A549 (cell line): ENCODE data around the gene ZNF543. TPM values are rescaled to one million over a fixed set of nuclear protein-coding genes. Genes with fewer than 3 reads are reported as not detected.

Source experiments
- ATAC-seq, 2 experiments: fragments of 200-7000 bp in 1 of 2; fragments of >200 bp in 1 of 2; cut with Nextera tagmentation in 1 of 2; cut with Tn5 transposase in 1 of 2; 3 replicates each; pipeline versions ENCODE4 v1.8.0 to v1.9.1; 2018 to 2020; ENCODE audit warnings: mild to moderate bottlenecking in 1 of 2, moderate library complexity in 1 of 2
- CTCF ChIA-PET: fragments of 300-600 bp; sonication (Branson Sonifier 250); formaldehyde crosslinking; extraction: SDS; loops from one replicate; lab custom pipeline; 2021; ENCODE audit warnings: antibody characterized with exemption, inconsistent platforms; lab: Yijun Ruan, JAX
- POLR2A ChIA-PET: fragments of 350-600 bp; formaldehyde crosslinking; extraction: SDS; loops from one replicate; lab custom pipeline; 2021; ENCODE audit warnings: antibody characterized with exemption, inconsistent platforms; lab: Yijun Ruan, JAX
- DNase-seq, 2 experiments: peaks; one replicate each; pipeline versions ENCODE4 v3.0.0 to v3.0.0-alpha.2; 2011 to 2016; ENCODE audit warnings: low read depth in 1 of 2, low spot score in 1 of 2
- FAIRE-seq: peaks from 2 replicates; lab custom pipeline; 2011; peaks lifted over from hg19 to GRCh38; lab: Jason Lieb, UNC
- H3K27ac ChIP-seq, 2 experiments: fragments of >200 bp; sonication (Bioruptor Twin); formaldehyde crosslinking; 3 replicates each; pipeline ENCODE4 v1.5.1; 2016 to 2017
- H3K4me1 ChIP-seq: fragments of >200 bp; sonication (Bioruptor Twin); formaldehyde crosslinking; 3 replicates; pipeline ENCODE4 v1.6.1; 2016
- H3K4me2 ChIP-seq: fragments of >200 bp; sonication (Bioruptor Twin); formaldehyde crosslinking; 3 replicates; pipeline ENCODE4 v1.6.1; 2016
- H3K4me3 ChIP-seq: fragments of >200 bp; sonication (Bioruptor Twin); formaldehyde crosslinking; 3 replicates; pipeline ENCODE4 v1.5.1; 2016
- H3K9me3 ChIP-seq: fragments of >200 bp; sonication (Bioruptor Twin); formaldehyde crosslinking; 3 replicates; pipeline ENCODE4 v1.6.1; 2016
- BCL3 ChIP-seq: fragments of >200 bp; sonication (Bioruptor Twin); formaldehyde crosslinking; IDR thresholded peaks from 3 replicates; pipeline ENCODE4 v1.6.1; 2016
- CBX2 ChIP-seq: fragments of 200-600 bp; sonication (generic); IDR thresholded peaks from 2 replicates; pipeline ENCODE4 v1.6.1; 2016; ENCODE audit warnings: low read depth, mild to moderate bottlenecking, borderline replicate concordance
- CBX8 ChIP-seq: fragments of 200-600 bp; sonication (generic); IDR thresholded peaks from 2 replicates; pipeline ENCODE4 v1.6.1; 2016
- CTCF ChIP-seq: fragments of >200 bp; sonication (Bioruptor Twin); formaldehyde crosslinking; IDR thresholded peaks from 3 replicates; pipeline ENCODE4 v1.5.1; 2016
- ELK1 ChIP-seq: fragments of 150-350 bp; IDR thresholded peaks from 2 replicates; pipeline ENCODE4 v1.6.1; 2014; ENCODE audit warnings: low read depth, mild to moderate bottlenecking, low read length
- ESRRA ChIP-seq: fragments of 150-350 bp; IDR thresholded peaks from 2 replicates; pipeline ENCODE4 v1.6.1; 2014; ENCODE audit warnings: mild to moderate bottlenecking, low read length, borderline replicate concordance
- FOSL2 ChIP-seq, 2 experiments: fragments of 450-650 bp in 1 of 2; fragments of >200 bp in 1 of 2; sonication (Bioruptor Twin) in 1 of 2; formaldehyde crosslinking; IDR thresholded peaks; 2 replicates each; pipeline versions ENCODE4 v1.5.0 to v1.6.1; 2016 to 2020; ENCODE audit warnings: mild to moderate bottlenecking in 1 of 2, moderate library complexity in 1 of 2
- HDAC2 ChIP-seq: fragments of 200-600 bp; sonication (generic); IDR thresholded peaks from 2 replicates; pipeline ENCODE4 v1.6.1; 2016
- HOXB13 ChIP-seq: fragments of 250-450 bp; sonication (Bioruptor Pico); IDR thresholded peaks from 2 replicates; pipeline ENCODE4 v1.5.0; 2020; ENCODE audit warnings: low read depth, mild to moderate bottlenecking, moderate library complexity
- JUNB ChIP-seq: fragments of >200 bp; sonication (Bioruptor Twin); formaldehyde crosslinking; IDR thresholded peaks from 2 replicates; pipeline ENCODE4 v1.6.1; 2016
- KDM1A ChIP-seq: fragments of 200-600 bp; sonication (generic); IDR thresholded peaks from 2 replicates; pipeline ENCODE4 v1.6.1; 2016; ENCODE audit warnings: low read depth, mild to moderate bottlenecking
- MAFK ChIP-seq: fragments of 450-650 bp; IDR thresholded peaks from 2 replicates; pipeline ENCODE4 v1.6.1; 2014; ENCODE audit not compliant: partially characterized antibody
- POLR2AphosphoS2 ChIP-seq: conservative IDR thresholded peaks from 2 replicates; pipeline ENCODE4 v1.6.1; 2012; ENCODE audit warnings: low read length, improper control_type of control experiment, inconsistent platforms
- RAD21 ChIP-seq, 2 experiments: fragments of >200 bp in 1 of 2; sonication (Bioruptor Twin) in 1 of 2; formaldehyde crosslinking in 1 of 2; IDR thresholded peaks in 1 of 2; conservative IDR thresholded peaks in 1 of 2; 2 replicates in 1 of 2; 3 replicates in 1 of 2; pipeline ENCODE4 v1.6.1; 2012 to 2018; ENCODE audit warnings: inconsistent platforms in 1 of 2
- RCOR1 ChIP-seq: fragments of 150-350 bp; IDR thresholded peaks from 2 replicates; pipeline ENCODE4 v1.6.1; 2014; ENCODE audit warnings: antibody characterized with exemption, low read length, low read depth
- RFX5 ChIP-seq: fragments of 450-650 bp; IDR thresholded peaks from 2 replicates; pipeline ENCODE4 v1.7.1; 2014; ENCODE audit warnings: antibody characterized with exemption, mild to moderate bottlenecking, moderate library complexity
- SMC3 ChIP-seq: fragments of >200 bp; sonication (Bioruptor Twin); formaldehyde crosslinking; IDR thresholded peaks from 3 replicates; pipeline ENCODE4 v1.6.1; 2018; ENCODE audit warnings: inconsistent platforms
- TP53 ChIP-seq: fragments of 250-450 bp; sonication (Bioruptor Pico); IDR thresholded peaks from 2 replicates; pipeline ENCODE4 v1.5.0; 2021; ENCODE audit warnings: mild to moderate bottlenecking, moderate library complexity
- WGBS: methylation state at CpG from one replicate; pipeline ENCODE4 v1.1.6; 2017; ENCODE audit errors: missing lambda C conversion rate; 5-methylcytosine and 5-hydroxymethylcytosine counted together
- polyA plus RNA-seq, 4 experiments: library from polyadenylated mRNA; depleted of rRNA in 3 of 4; stranded (reverse); fragments of >200 nt; fragmentation: RNase III in 1 of 4; extraction: RNeasy Plus Mini Kit Qiagen cat#74134 plus additional on column Dnase treatment in 1 of 4; gene quantifications; 2 replicates in 3 of 4; 3 replicates in 1 of 4; pipeline ENCODE4 v1.2.3, GENCODE V29; 2011 to 2017
- TF ChIP-seq, protein P1 (sequence below): IDR thresholded peaks from 2 replicates; pipeline ENCODE4 v1.6.1; 2012
- TF ChIP-seq, protein P2 (sequence below): fragments of >200 bp; sonication (Bioruptor Twin); formaldehyde crosslinking; IDR thresholded peaks from 2 replicates; pipeline ENCODE4 v1.6.1; 2016
- TF ChIP-seq, protein P3 (sequence below): fragments of 450-650 bp; IDR thresholded peaks from 2 replicates; pipeline ENCODE4 v1.6.1; 2014; ENCODE audit warnings: antibody characterized with exemption
- TF ChIP-seq, protein P4 (sequence below): fragments of 250-450 bp; sonication (Bioruptor Pico); IDR thresholded peaks from 2 replicates; pipeline ENCODE4 v1.5.0; 2020; ENCODE audit warnings: low read depth, mild to moderate bottlenecking, moderate library complexity

The ZNF543 gene
- polyA plus RNA-seq, 2 of the 4 experiments (the other 2 are of a cell fraction) = 1.5 to 3.9 TPM

- TF ChIP-seq BCL3 (no peak), FOSL2 (IDR thresholded peaks at IDR 0.05) (no peak), FOSL2 (CRISPR knock-in tag; IDR thresholded peaks at IDR 0.05) (no peak)
- TF ChIP-seq, protein P1, sequence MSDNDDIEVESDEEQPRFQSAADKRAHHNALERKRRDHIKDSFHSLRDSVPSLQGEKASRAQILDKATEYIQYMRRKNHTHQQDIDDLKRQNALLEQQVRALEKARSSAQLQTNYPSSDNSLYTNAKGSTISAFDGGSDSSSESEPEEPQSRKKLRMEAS = no peak
Observed at GRCh38 chr19:57302020-57302465, 18.2 kb upstream of the ZNF543 start (continued).

DNA sequence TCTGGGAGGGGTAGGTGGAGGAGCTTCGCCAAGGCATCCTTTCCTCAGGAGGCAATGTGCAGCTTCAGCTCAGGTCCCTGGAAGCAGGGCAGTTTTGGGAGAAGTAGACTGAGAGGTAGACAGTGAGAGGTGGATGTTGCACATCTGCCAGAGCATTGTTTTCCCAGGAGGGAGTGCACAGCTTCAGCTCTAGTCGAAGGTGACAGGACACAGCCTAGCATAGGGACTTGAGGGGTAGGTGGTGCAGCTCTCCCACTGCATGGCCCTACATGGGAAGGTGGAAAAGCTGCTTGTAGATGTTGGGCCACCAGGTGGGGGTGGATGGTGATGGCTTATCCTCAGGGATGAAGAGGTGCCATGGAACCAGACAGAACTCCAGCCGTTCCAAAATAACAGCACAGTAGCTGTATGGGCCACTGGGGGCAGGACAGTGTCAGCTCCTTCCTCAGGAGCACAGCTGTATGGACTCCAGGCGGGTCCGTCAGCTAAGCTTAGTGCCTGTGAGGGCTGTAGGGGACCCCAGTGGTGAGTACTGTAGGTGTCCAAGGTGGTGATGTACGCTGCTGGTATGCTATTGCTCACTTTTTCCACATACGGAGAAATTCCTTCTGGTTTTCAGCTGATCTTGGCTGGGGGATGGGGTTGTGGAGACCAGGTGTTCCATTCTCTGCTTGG, 17.4 kb upstream of the ZNF543 start:
- Histone ChIP-seq H3K27ac (no peak overlapping the region), H3K4me3 (no peak overlapping the region), H3K4me2 (no peak overlapping the region), H3K4me1 (no peaks in the 10 kb centered on the region), H3K9me3 (peaks cover 92% of the 10 kb centered on the region)
- ChIA-PET CTCF (interaction anchor here (0.5 to 1.1 kb wide), 2 partner anchors 29 to 275 kb away, joined by 3 read pairs; no protein-coding TSS in a partner anchor), POLR2A (no interaction called here)
- WGBS = 86% methylated on average over 7 of the region's 7 CpGs
- FAIRE-seq (no peak), DNase-seq (no peak), ATAC-seq (peak; percentile 37 to 64; a peak in 4 of 6 replicates)
- TF ChIP-seq CBX8 = no peak
- TF ChIP-seq HDAC2 = no peak
- TF ChIP-seq JUNB = no peak
- TF ChIP-seq POLR2AphosphoS2 = no peak
- TF ChIP-seq RAD21 (conservative IDR thresholded peaks at IDR 0.05 in 1 of 2, IDR thresholded peaks at IDR 0.05 in 1 of 2) = no peak
- TF ChIP-seq CBX2 = no peak
- TF ChIP-seq MAFK = no peak
- no peak for TF ChIP-seq TP53 (CRISPR knock-in tag)
- TF ChIP-seq SMC3 = no peak
- no peak for TF ChIP-seq RFX5
- TF ChIP-seq CTCF = no peak
- no peak for TF ChIP-seq RCOR1
- TF ChIP-seq KDM1A = no peak
- TF ChIP-seq, protein P2, sequence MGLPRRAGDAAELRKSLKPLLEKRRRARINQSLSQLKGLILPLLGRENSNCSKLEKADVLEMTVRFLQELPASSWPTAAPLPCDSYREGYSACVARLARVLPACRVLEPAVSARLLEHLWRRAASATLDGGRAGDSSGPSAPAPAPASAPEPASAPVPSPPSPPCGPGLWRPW = no peak
- TF ChIP-seq ESRRA = no peak
- TF ChIP-seq, protein P3, sequence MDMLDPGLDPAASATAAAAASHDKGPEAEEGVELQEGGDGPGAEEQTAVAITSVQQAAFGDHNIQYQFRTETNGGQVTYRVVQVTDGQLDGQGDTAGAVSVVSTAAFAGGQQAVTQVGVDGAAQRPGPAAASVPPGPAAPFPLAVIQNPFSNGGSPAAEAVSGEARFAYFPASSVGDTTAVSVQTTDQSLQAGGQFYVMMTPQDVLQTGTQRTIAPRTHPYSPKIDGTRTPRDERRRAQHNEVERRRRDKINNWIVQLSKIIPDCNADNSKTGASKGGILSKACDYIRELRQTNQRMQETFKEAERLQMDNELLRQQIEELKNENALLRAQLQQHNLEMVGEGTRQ = no peak

DNA sequence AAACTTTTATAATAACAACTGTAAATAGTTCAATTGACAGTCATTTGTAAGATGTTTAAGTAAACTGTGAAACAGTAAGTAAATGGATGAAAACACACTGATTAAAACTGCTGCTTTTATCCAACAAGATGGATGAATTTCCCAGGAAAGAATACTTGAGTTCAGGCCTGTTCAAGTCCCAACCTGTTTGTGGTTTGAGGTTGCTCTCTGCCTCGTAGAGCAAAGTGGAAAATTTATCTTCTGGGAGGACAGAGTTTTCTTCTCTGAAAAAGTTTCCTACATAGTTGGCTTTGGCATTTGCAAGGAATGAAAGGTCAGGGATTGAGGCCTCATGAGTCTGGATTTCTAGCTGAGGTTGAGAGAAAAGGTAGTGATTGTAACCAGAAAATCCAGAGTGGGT, 15.2 kb upstream of the ZNF543 start:
- TF ChIP-seq ELK1 (no peak), FOSL2 (IDR thresholded peaks at IDR 0.05) (no peak), FOSL2 (CRISPR knock-in tag; IDR thresholded peaks at IDR 0.05) (no peak), HOXB13 (CRISPR knock-in tag) (no peak)
- TF ChIP-seq, protein P4, sequence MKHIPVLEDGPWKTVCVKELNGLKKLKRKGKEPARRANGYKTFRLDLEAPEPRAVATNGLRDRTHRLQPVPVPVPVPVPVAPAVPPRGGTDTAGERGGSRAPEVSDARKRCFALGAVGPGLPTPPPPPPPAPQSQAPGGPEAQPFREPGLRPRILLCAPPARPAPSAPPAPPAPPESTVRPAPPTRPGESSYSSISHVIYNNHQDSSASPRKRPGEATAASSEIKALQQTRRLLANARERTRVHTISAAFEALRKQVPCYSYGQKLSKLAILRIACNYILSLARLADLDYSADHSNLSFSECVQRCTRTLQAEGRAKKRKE = no peak
- Histone ChIP-seq H3K4me1 (no peaks in the 10 kb centered on the region), H3K9me3 (peaks cover 92% of the 10 kb centered on the region), H3K4me3 (no peak overlapping the region), H3K4me2 (no peak overlapping the region), H3K27ac (no peak overlapping the region)
- ATAC-seq (no peak), DNase-seq (no peak), FAIRE-seq (no peak)
- WGBS = 45% methylated on average over 1 of the region's 1 CpG
- ChIA-PET CTCF (interaction anchor here (0.7 kb wide), 1 partner anchor 524 kb away, joined by 3 read pairs; no protein-coding TSS in a partner anchor), POLR2A (no interaction called here)
